B cell (primary cell): ENCODE measurements around the gene VWA5A. TPM values are rescaled to one million over a fixed set of nuclear protein-coding genes. Genes with fewer than 3 reads are reported as not detected.
A peak's percentile ranks its signal among the peaks of the same experiment; 100 is the strongest.

Experiments used
- ATAC-seq: fragments of 200-7000 bp; cut with Tn5 transposase; one replicate; pipeline ENCODE4 v1.10.0; 2021; ENCODE audit warnings: low read depth, mild to moderate bottlenecking, moderate number of reproducible peaks, moderate library complexity
- CTCF ChIA-PET: fragments of 350-600 bp; sonication (Branson Sonifier 250); formaldehyde crosslinking; loops from one replicate; lab custom pipeline; 2021; ENCODE audit warnings: antibody characterized with exemption, inconsistent platforms; lab: Charles Lee
- POLR2A ChIA-PET: fragments of 350-600 bp; sonication (Branson Sonifier 250); formaldehyde crosslinking; loops from one replicate; lab custom pipeline; 2021; ENCODE audit warnings: antibody characterized with exemption; lab: Charles Lee
- DNase-seq: peaks from one replicate; pipeline ENCODE4 v3.0.0; 2013
- H2AFZ ChIP-seq: 2 replicates; pipeline ENCODE4 v1.6.1; 2012; ENCODE audit warnings: mild to moderate bottlenecking, low read depth, low read length; ENCODE audit not compliant: insufficient read depth, poor library complexity, severe bottlenecking
- H3K27ac ChIP-seq, 2 donors: 1 replicate in 1 of 2; 2 replicates in 1 of 2; pipeline ENCODE4 v1.5.1; 2012 to 2013; ENCODE audit warnings: low read length in 2 of 2, mild to moderate bottlenecking in 2 of 2, moderate library complexity in 1 of 2
- H3K27me3 ChIP-seq, 4 experiments: fragments of 200-600 bp in 1 of 4; sonication (generic) in 1 of 4; replicated peaks in 1 of 4; 1 replicate in 2 of 4; 2 replicates in 2 of 4; pipeline versions ENCODE4 v1.6.1 to v1.7.0; 2013 to 2016; ENCODE audit warnings: low read length in 3 of 4, mild to moderate bottlenecking in 2 of 4, mixed read lengths in 1 of 4, moderate library complexity in 1 of 4; ENCODE audit not compliant: insufficient read depth in 4 of 4, control insufficient read depth in 3 of 4; ENCODE audit errors: control extremely low read depth in 1 of 4
- H3K36me3 ChIP-seq, 2 experiments: replicated peaks in 1 of 2; 1 replicate in 1 of 2; 2 replicates in 1 of 2; pipeline versions ENCODE4 v1.6.1 to v1.7.1; 2013; ENCODE audit warnings: low read length in 1 of 2; ENCODE audit not compliant: insufficient read depth in 2 of 2, control insufficient read depth in 1 of 2; ENCODE audit errors: control extremely low read depth in 1 of 2, extremely low read depth in 1 of 2
- H3K4me1 ChIP-seq, 2 donors: fragments of 200-600 bp in 1 of 2; sonication (generic) in 1 of 2; 1 replicate in 1 of 2; 2 replicates in 1 of 2; pipeline versions ENCODE4 v1.5.1 to v1.6.1; 2013 to 2017; ENCODE audit warnings: low read length in 2 of 2; ENCODE audit not compliant: control insufficient read depth in 2 of 2, insufficient read depth in 2 of 2
- H3K4me2 ChIP-seq: replicated peaks from 2 replicates; pipeline ENCODE3; 2012; ENCODE audit warnings: mild to moderate bottlenecking, low read depth, low read length; ENCODE audit not compliant: poor library complexity, severe bottlenecking
- H3K4me3 ChIP-seq, 5 experiments: fragments of 200-600 bp in 1 of 5; sonication (generic) in 1 of 5; 1 replicate in 3 of 5; 2 replicates in 2 of 5; pipeline versions ENCODE4 v1.5.1 to v1.7.0; 2011 to 2016; ENCODE audit warnings: low read length in 4 of 5, mild to moderate bottlenecking in 4 of 5, low read depth in 2 of 5, control low read depth in 1 of 5, moderate library complexity in 1 of 5; ENCODE audit not compliant: insufficient read depth in 1 of 5; ENCODE audit errors: control extremely low read depth in 1 of 5, extremely low read depth in 1 of 5
- H3K79me2 ChIP-seq: fragments of 200-600 bp; sonication (generic); one replicate; pipeline ENCODE4 v1.6.0; 2016; ENCODE audit warnings: low read length; ENCODE audit not compliant: control insufficient read depth, insufficient read depth
- H3K9ac ChIP-seq: fragments of 200-600 bp; sonication (generic); 2 replicates; pipeline ENCODE4 v1.6.1; 2017; ENCODE audit warnings: mild to moderate bottlenecking, low read length, moderate library complexity
- H3K9me3 ChIP-seq, 3 donors: one replicate each; pipeline versions ENCODE4 v1.6.1 to v1.7.1; 2013; ENCODE audit warnings: low read length in 2 of 3; ENCODE audit not compliant: control insufficient read depth in 2 of 3, insufficient read depth in 1 of 3; ENCODE audit errors: control extremely low read depth in 1 of 3
- H4K20me1 ChIP-seq: 2 replicates; pipeline ENCODE4 v1.6.0; 2012; ENCODE audit warnings: mild to moderate bottlenecking, low read length; ENCODE audit not compliant: insufficient read depth, control insufficient read depth, poor library complexity, severe bottlenecking
- H3K27ac Mint-ChIP-seq: one replicate; pipeline ENCODE4 v1.8.0; 2021; ENCODE audit warnings: mixed read lengths
- H3K27me3 Mint-ChIP-seq: one replicate; pipeline ENCODE4 v1.8.0; 2021; ENCODE audit warnings: mixed read lengths
- H3K4me1 Mint-ChIP-seq: one replicate; pipeline ENCODE4 v1.8.0; 2021; ENCODE audit warnings: mixed read lengths
- H3K4me3 Mint-ChIP-seq: one replicate; pipeline ENCODE4 v1.8.0; 2021; ENCODE audit warnings: mixed read lengths
- H3K9me3 Mint-ChIP-seq: one replicate; pipeline ENCODE4 v1.8.0; 2022; ENCODE audit warnings: mixed read lengths; ENCODE audit not compliant: insufficient read depth
- EZH2 ChIP-seq: IDR thresholded peaks from 2 replicates; pipeline ENCODE4 v1.6.1; 2012; ENCODE audit warnings: borderline replicate concordance, low read depth, mild to moderate bottlenecking, moderate library complexity, low read length; ENCODE audit not compliant: insufficient read depth, poor library complexity, severe bottlenecking
- WGBS: methylation state at CpG from one replicate; pipeline ENCODE4 v1.1.5; 2013; ENCODE audit warnings: missing lambda C conversion rate; ENCODE audit not compliant: insufficient coverage; 5-methylcytosine and 5-hydroxymethylcytosine counted together
- intact Hi-C: fragments of 100-400 bp; cut with micrococcal nuclease; formaldehyde crosslinking; loops from one replicate; pipeline ENCODE4 v1.10.0; 2022
- polyA plus RNA-seq: library from polyadenylated mRNA; depleted of rRNA; stranded (reverse); fragments of >200 nt; gene quantifications from 2 replicates; pipeline ENCODE4 v1.2.3, GENCODE V29; 2012
- total RNA-seq, 2 donors: library from RNA; stranded (reverse); fragments of 120-200 nt in 1 of 2; gene quantifications; 1 replicate in 1 of 2; 2 replicates in 1 of 2; pipeline versions ENCODE4 v1.2.3 to v1.2.4, GENCODE V29; 2013 to 2022
- TF ChIP-seq, protein P1 (sequence below): fragments of 200-600 bp; IDR thresholded peaks from one replicate; pipeline ENCODE4 v1.8.0; 2022; ENCODE audit warnings: antibody characterized with exemption, mild to moderate bottlenecking

The VWA5A gene
- total and polyA plus RNA-seq, 2 donors (not counting 1 experiment from before 2014, with no cell fraction given): 4.9 to 6.3 TPM

DNA sequence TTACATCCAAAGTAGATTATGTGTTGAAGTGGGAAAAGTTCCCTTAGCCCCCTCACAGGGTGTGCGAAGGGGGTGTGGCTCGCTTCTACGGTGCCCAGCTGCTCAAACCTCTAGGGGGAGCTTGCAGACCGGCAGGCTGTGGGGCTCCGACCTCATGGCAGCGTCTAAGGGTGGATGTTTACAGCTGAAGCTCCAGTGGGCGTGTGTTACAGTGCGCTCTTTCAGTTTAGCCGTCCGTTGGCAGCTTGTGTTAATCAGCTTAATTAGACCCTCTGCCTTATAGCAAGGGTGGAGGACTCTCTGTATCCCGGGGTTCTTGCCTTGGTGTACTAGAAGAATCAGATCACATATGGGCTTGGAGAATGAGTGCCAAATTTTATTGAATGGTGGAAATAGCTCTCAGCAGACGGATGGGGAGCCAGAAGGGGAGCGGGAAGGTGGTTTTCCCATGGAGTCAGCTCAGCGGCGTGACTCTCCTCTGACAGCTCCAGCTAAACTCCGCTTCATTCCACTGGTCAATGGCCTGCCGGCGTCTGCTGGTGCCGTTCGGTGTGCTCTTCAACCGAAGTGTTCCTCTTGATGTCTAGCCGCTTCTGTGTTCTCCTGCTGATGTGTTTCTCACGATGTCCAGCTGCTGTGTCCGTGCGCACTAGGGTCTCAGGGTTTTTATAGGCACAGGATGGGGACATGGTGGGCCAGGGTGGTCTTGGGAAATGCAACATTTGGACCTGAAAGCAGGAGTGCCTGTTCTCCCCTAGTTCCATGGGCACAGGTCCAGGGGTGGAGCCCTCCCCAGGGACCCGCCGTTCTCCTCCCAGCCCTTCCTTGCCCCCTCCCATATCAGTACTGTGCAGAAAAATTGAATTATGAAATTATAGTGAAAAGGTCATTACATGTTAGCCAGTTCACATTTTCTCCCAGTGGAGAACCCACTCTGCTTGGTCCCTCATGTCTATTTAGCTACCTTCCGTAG, 45.5 kb upstream of the VWA5A start:
- ChIA-PET POLR2A (no interaction called here), CTCF (interaction anchor here (0.6 to 4.7 kb wide), 13 partner anchors 10 to 575 kb away, joined by 3 to 95 read pairs (median 3); no protein-coding TSS in a partner anchor)
- Histone ChIP-seq H3K27me3 (peaks cover 0 to 18% (median 4%) of the 10 kb centered on the region in 4 experiments), H3K4me2 (peak overlapping the region; percentile 60), H3K27ac (no peak overlapping the region), H3K9me3 (peaks cover 0 to 5% (median 0%) of the 10 kb centered on the region in 3 donors), H3K79me2 (no peaks in the 10 kb centered on the region), H3K9ac (peak overlapping the region; percentile 38), H3K4me1 (peaks cover 22 to 27% of the 10 kb centered on the region in 2 donors), H2AFZ (no peak overlapping the region), H3K4me3 (no peak overlapping the region), H3K36me3 (no peaks in the 10 kb centered on the region), H4K20me1 (no peaks in the 10 kb centered on the region)
- peaks cover 18% of the 10 kb centered on the region for H3K4me1 Mint-ChIP-seq
- no peak overlapping the region for H3K27ac Mint-ChIP-seq
- 55% methylated on average over 24 of the region's 28 CpGs for WGBS
- intact Hi-C loops: loop anchor here (5.0 kb wide), 1 partner anchor 128 kb away; no protein-coding TSS in a partner anchor
- peaks cover 48% of the 10 kb centered on the region for H3K27me3 Mint-ChIP-seq
- DNase-seq (peak; percentile 78), ATAC-seq (peak; percentile 81)
- TF ChIP-seq EZH2: no peak
- TF ChIP-seq, protein P1, sequence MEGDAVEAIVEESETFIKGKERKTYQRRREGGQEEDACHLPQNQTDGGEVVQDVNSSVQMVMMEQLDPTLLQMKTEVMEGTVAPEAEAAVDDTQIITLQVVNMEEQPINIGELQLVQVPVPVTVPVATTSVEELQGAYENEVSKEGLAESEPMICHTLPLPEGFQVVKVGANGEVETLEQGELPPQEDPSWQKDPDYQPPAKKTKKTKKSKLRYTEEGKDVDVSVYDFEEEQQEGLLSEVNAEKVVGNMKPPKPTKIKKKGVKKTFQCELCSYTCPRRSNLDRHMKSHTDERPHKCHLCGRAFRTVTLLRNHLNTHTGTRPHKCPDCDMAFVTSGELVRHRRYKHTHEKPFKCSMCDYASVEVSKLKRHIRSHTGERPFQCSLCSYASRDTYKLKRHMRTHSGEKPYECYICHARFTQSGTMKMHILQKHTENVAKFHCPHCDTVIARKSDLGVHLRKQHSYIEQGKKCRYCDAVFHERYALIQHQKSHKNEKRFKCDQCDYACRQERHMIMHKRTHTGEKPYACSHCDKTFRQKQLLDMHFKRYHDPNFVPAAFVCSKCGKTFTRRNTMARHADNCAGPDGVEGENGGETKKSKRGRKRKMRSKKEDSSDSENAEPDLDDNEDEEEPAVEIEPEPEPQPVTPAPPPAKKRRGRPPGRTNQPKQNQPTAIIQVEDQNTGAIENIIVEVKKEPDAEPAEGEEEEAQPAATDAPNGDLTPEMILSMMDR: peak; percentile 51
- no peaks in the 10 kb centered on the region for H3K9me3 Mint-ChIP-seq
- H3K4me3 Mint-ChIP-seq: peak overlapping the region; percentile 64
